Activated naive CD4-positive, alpha-beta T cell treated with Interleukin-2 at 50 U/mL for 16 hours (primary cell): ENCODE results near the gene LDLRAD4.

Experiments used
- DNase-seq: peaks from one replicate; pipeline ENCODE4 v3.0.0-alpha.2; 2020

LDLRAD4 gene

GRCh38 chr18:13206301-13206700 lies 12.3 kb upstream of the LDLRAD4 start:
- no peak for DNase-seq

- no peak for DNase-seq
Observed at GRCh38 chr18:13207294-13207693, 11.3 kb upstream of the LDLRAD4 start.

GRCh38 chr18:13211534-13211933 lies 7.0 kb upstream of the LDLRAD4 start:
- no peak for DNase-seq

- DNase-seq = no peak
Observed at GRCh38 chr18:13213036-13213795, 5.3 kb upstream of the LDLRAD4 start.

DNA sequence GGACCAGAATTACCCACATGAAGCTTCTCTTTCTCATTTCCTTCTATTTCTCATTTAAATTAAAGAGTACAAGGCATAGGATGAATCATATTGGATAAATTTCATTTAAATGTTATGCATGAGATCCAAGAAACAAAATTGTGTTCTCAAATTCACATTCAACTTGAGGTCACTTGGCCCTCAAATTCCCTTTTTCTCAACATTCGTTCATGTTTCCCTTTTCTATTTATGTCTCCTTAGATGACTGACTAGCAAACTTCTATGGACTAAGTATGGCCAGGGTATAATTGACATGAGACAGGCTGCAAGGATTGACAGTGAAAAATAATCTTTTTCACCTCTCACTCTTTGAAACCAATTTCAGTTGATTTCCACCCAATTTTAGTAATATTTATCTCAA lies 4.0 kb upstream of the LDLRAD4 start:
- no peak for DNase-seq

- peak; percentile 58 for DNase-seq
Observed at GRCh38 chr18:13216092-13216582, 2.4 kb upstream of the LDLRAD4 start.

DNA sequence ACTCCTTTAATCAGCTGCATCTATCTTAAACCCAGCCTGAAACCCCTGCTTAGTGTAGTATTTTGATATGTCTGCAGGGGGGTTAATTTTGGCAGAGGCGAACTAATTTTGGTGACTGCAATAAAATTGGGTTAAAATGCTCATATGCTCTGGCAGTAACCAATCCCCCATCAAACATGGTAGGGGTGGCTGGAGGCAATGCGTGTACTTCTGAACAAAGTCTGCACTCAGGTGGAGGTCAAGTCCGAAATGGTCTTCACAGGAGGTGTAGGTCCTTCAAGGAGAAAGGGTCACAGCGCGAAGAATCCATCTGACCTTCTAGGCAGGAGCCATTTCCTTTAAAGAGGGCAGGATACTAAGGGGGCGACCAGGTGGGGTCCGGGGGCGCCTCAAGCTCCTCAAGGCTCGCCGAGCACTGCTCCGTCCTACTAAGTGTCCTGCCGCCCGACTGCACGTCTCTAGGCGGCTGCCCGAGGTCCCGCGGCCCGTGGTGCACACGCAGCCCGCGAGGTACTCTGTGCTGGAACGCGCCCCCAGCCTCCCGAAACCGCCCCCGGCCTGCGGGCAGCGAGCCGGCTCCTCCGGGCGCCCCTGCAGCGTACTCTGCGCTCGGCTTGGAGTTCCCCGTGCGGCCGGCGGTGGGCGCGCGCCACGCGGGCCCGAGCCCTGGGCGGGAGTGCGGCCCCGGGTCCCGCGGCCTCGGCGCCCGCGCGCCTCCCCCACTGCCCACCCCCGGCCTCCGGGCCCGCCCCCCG lies 1.7 kb upstream of the LDLRAD4 start:
- DNase-seq = peak; percentile 60

DNA sequence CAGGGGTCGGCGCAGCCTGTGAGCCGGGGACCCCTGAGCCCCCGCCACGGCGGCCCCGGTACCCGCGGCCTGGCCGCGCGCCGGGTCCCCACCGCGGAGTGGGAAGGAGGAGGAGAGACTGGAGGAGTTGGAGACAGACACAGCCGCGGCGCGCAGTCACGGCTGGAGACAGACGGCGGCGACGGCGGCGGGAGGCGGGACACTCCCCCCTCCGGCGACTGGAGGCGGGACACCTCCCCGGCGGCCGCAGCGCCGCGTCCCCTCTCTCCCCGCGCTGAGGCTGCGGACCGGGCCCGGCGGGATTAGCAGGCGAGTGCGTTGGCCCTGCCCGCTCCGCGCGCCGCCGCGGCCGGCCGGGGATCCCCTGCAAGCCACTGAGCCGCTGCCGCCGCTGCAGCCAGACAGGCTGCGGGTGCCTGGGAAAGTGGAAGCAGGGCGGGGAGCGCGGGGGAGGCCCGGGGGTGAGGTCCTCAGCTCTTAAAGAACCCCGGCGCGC lies 1.0 kb upstream of the LDLRAD4 start:
- peak; percentile 63 for DNase-seq

GRCh38 chr18:13217971-13218367 lies 591 bp upstream of the LDLRAD4 start:
- DNase-seq = no peak

DNA sequence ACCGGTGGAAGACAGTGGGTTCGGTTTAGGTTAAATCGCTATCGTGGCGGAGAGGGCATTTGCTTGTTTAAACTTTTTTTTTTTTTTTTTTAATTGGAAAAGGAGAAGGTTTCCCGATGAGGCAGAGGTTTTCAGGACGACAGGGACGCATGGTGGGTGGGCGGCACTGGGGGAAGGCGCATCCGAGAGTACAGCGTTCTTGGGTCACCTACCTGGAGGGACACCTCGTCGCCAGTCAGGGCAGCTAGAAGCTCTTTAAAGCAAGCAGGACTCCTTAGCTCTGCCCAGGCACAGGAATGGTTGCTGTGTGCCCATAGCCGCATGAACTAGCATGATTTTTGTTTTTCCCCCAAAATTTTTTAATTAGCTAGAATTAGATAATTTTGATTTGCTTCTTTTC lies 437 bp downstream of the LDLRAD4 start:
- DNase-seq = no peak

DNA sequence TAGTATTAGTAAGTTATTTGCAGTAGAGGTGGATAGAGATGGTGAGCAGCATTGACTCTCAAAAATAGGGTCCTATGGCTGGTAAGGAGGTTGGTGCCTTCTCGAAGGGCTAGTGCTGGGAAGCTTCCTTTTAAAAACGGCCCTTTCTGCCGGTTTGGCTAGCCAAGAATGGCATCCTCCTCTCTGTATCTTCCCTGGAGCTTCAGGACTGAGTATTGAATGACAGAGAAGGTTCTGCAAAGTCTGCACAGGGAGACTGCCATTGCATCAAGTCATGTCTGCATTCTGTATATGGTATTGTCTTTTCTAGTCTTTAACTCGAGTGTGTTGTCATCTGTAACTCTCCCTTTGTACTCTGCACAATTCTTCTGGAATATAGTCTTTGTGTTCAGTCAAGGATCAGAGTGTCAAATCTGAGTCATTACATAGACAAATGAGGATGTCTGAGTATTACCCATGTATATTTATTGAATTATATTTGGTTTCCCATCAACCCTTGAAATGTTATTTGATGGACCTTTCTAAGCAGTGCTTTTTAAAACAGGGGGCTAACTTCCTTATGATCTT lies 1.1 kb downstream of the LDLRAD4 start:
- no peak for DNase-seq

GRCh38 chr18:13220361-13220991 lies 1.9 kb downstream of the LDLRAD4 start:
- no peak for DNase-seq

GRCh38 chr18:13221869-13222855 lies 3.6 kb downstream of the LDLRAD4 start:
- no peak for DNase-seq

DNA sequence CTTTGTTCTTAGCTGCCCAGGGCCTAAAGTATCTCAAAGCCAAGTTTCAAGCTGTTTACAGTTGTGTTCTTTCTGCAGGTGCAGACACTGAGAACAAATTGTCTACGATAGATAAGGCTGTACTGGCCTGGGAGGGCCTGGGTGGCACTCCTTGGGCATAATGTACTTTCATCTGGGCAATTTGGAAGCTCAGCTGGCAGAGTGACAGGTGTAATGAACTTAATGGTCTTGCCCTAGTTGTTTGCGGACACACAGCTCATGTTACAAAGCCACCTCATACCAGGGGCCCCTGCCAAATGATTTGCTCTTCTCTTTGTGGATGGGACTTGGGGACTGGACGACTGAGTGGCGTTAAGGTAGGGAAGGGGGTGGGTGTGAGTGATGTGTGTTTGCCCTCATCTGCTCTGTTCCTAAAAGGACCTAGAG lies 4.3 kb downstream of the LDLRAD4 start:
- no peak for DNase-seq

- no peak for DNase-seq
Observed at GRCh38 chr18:13223311-13224143, 5.0 kb downstream of the LDLRAD4 start.

GRCh38 chr18:13225261-13225660 lies 6.7 kb downstream of the LDLRAD4 start:
- no peak for DNase-seq

- DNase-seq = no peak
Observed at GRCh38 chr18:13226533-13227144, 8.1 kb downstream of the LDLRAD4 start.

GRCh38 chr18:13227910-13228309 lies 9.3 kb downstream of the LDLRAD4 start:
- no peak for DNase-seq

DNA sequence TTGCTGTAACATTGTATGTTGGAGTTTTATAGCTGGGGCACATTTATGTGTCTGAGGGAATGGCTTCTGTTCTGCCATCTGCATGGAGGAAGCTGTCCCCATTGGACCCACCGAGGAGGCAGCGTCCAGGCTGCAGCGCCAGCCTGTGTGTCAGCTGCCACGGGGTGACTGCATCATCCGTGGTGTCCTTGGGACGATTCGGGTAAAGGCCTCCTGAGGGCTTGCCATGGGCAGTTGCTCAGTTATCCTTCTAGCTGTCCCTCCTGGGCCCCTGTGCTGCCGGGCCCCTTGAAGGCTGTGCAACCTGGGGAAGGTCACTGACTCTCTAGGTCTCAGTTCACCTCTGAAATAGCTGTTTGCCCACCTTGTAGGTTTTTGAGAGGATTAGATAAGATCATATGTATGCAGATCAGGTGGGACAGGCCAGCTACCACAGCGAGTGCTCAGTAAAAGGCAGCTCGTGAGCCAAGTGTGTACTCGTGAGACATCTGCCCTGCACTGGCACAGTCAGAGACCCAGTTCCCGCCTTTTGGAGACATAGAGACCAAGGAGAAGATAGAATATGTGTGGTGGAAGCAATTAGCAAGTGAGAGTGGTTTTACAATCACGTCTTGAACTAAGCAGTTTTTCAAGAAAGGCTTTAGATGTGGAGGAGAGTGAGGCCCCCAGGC lies 10.6 kb downstream of the LDLRAD4 start:
- DNase-seq = no peak

GRCh38 chr18:13231151-13231550 lies 12.6 kb downstream of the LDLRAD4 start:
- no peak for DNase-seq
